HCT116 (cell line): ENCODE results near the gene SEH1L. TPM values are rescaled to one million over a fixed set of nuclear protein-coding genes. Genes with fewer than 3 reads are reported as not detected.

Experiments
- ATAC-seq: fragments of 200-7000 bp; cut with Tn5 transposase; 2 replicates; pipeline ENCODE4 v1.9.1; 2020; ENCODE audit warnings: mild to moderate bottlenecking, moderate library complexity
- BruUV-seq: library from RNA; stranded (reverse); fragments of 400-500 nt; replicated peaks from 2 replicates; lab custom pipeline; 2021; lab: Mats Ljungman, UMichigan
- CTCF ChIA-PET: fragments of 300-600 bp; sonication (Branson Sonifier 250); formaldehyde crosslinking; loops from one replicate; lab custom pipeline; 2021; ENCODE audit warnings: antibody characterized with exemption; lab: Charles Lee
- POLR2A ChIA-PET: fragments of 300-600, 350-600 bp; sonication (Branson Sonifier 250); formaldehyde crosslinking; loops from one replicate; lab custom pipeline; 2021; ENCODE audit warnings: antibody characterized with exemption; lab: Charles Lee
- RAD21 ChIA-PET, 2 experiments: fragments of 300-600 bp; sonication (Branson Sonifier 250); formaldehyde crosslinking; loops; one replicate each; lab custom pipeline; 2023; ENCODE audit warnings: low total read pairs in 2 of 2; ENCODE audit not compliant: uncharacterized antibody in 2 of 2, unreplicated experiment in 2 of 2, low non-redundant PET in 1 of 2; lab: Charles Lee
- DNase-seq: peaks from one replicate; pipeline ENCODE4 v3.0.0-alpha.2; 2010; ENCODE audit warnings: low read depth, low spot score
- H2AFZ ChIP-seq: fragments of 200-600 bp; shearing (Covaris generic), sonication (generic); 2 replicates; pipeline ENCODE4 v1.6.1; 2017; ENCODE audit warnings: low read depth, mixed run types, mixed read lengths, antibody characterized with exemption, low read length; ENCODE audit not compliant: poor library complexity, severe bottlenecking
- H3K27ac ChIP-seq: 2 replicates; pipeline ENCODE4 v1.5.1; 2012; ENCODE audit warnings: low read depth, low read length
- H3K27me3 ChIP-seq: fragments of 200-600 bp; sonication (generic); 2 replicates; pipeline ENCODE4 v1.6.1; 2016; ENCODE audit warnings: mixed run types, low read length, mixed read lengths; ENCODE audit not compliant: insufficient read depth
- H3K36me3 ChIP-seq, 2 experiments: fragments of 200-500 bp in 1 of 2; fragments of 200-600 bp in 1 of 2; sonication (Bioruptor generic) in 1 of 2; sonication (generic) in 1 of 2; 2 replicates each; pipeline versions ENCODE4 v1.5.1 to v1.6.1; 2014 to 2016; ENCODE audit warnings: low read length in 2 of 2, inconsistent platforms in 1 of 2, mixed read lengths in 1 of 2, mixed run types in 1 of 2; ENCODE audit not compliant: insufficient read depth in 2 of 2, control insufficient read depth in 1 of 2
- H3K4me1 ChIP-seq, 2 experiments: fragments of 200-600 bp in 1 of 2; sonication (generic) in 1 of 2; 2 replicates each; pipeline versions ENCODE4 v1.5.1 to v1.6.1; 2012 to 2017; ENCODE audit warnings: low read length in 2 of 2, inconsistent platforms in 1 of 2, mild to moderate bottlenecking in 1 of 2, mixed read lengths in 1 of 2, mixed run types in 1 of 2, moderate library complexity in 1 of 2; ENCODE audit not compliant: insufficient read depth in 2 of 2, control insufficient read depth in 1 of 2
- H3K4me2 ChIP-seq: fragments of 200-600 bp; sonication (generic); 2 replicates; pipeline ENCODE4 v1.6.1; 2017; ENCODE audit warnings: mixed run types, low read length, mixed read lengths
- H3K4me3 ChIP-seq, 2 experiments: fragments of 200-600 bp in 1 of 2; sonication (generic) in 1 of 2; replicated peaks in 1 of 2; 2 replicates each; pipeline ENCODE4 v1.5.1; 2011 to 2016; ENCODE audit warnings: low read length in 2 of 2, control low read depth in 1 of 2, low read depth in 1 of 2, mild to moderate bottlenecking in 1 of 2, mixed read lengths in 1 of 2, mixed run types in 1 of 2
- H3K79me2 ChIP-seq: fragments of 200-600 bp; sonication (generic); 2 replicates; pipeline ENCODE4 v1.6.1; 2017; ENCODE audit warnings: mild to moderate bottlenecking, mixed run types, low read length, moderate library complexity, mixed read lengths; ENCODE audit not compliant: insufficient read depth
- H3K9ac ChIP-seq: fragments of 200-600 bp; sonication (generic); 2 replicates; pipeline ENCODE4 v1.6.1; 2016; ENCODE audit warnings: low read length, mixed read lengths
- H3K9me2 ChIP-seq: fragments of 200-600 bp; sonication (generic), shearing (Covaris generic); 2 replicates; pipeline ENCODE4 v1.6.1; 2017; ENCODE audit warnings: mixed run types, mild to moderate bottlenecking, moderate library complexity; ENCODE audit not compliant: insufficient read depth
- H3K9me3 ChIP-seq, 2 experiments: fragments of 200-500 bp in 1 of 2; fragments of 200-600 bp in 1 of 2; sonication (Bioruptor generic) in 1 of 2; sonication (generic) in 1 of 2; 2 replicates each; pipeline ENCODE4 v1.6.1; 2014 to 2017; ENCODE audit warnings: low read length in 2 of 2, mixed read lengths in 2 of 2, inconsistent platforms in 1 of 2, low read depth in 1 of 2, mild to moderate bottlenecking in 1 of 2, mixed run types in 1 of 2, moderate library complexity in 1 of 2; ENCODE audit not compliant: control insufficient read depth in 1 of 2, insufficient read depth in 1 of 2
- H4K20me1 ChIP-seq: fragments of 200-600 bp; sonication (generic), shearing (Covaris generic); 2 replicates; pipeline ENCODE4 v1.6.1; 2017; ENCODE audit warnings: mixed run types, mild to moderate bottlenecking, moderate library complexity; ENCODE audit not compliant: insufficient read depth
- CBX3 ChIP-seq: IDR thresholded peaks from 2 replicates; pipeline ENCODE4 v1.6.1; 2012; ENCODE audit warnings: low read depth
- EGR1 ChIP-seq: IDR thresholded peaks from 2 replicates; pipeline ENCODE4 v1.6.1; 2012; ENCODE audit warnings: low read depth
- EZH2phosphoT487 ChIP-seq: fragments of 200-600 bp; IDR thresholded peaks from 2 replicates; pipeline ENCODE4 v1.6.1; 2018; ENCODE audit warnings: antibody characterized with exemption, borderline replicate concordance
- JUND ChIP-seq: IDR thresholded peaks from 2 replicates; pipeline ENCODE4 v1.6.1; 2012
- POLR2A ChIP-seq: IDR thresholded peaks from 2 replicates; pipeline ENCODE4 v1.7.0; 2011; ENCODE audit warnings: borderline replicate concordance; ENCODE audit not compliant: insufficient read depth, insufficient read length; ENCODE audit errors: extremely low read depth
- POLR2AphosphoS5 ChIP-seq: IDR thresholded peaks from 2 replicates; pipeline ENCODE4 v1.6.1; 2011; ENCODE audit warnings: mild to moderate bottlenecking, low read depth, low read length, moderate library complexity
- RAD21 ChIP-seq: IDR thresholded peaks from 2 replicates; pipeline ENCODE4 v1.6.1; 2012; ENCODE audit warnings: low read depth, mild to moderate bottlenecking
- SIN3A ChIP-seq: IDR thresholded peaks from 2 replicates; pipeline ENCODE4 v1.6.1; 2012; ENCODE audit warnings: low read depth
- SP1 ChIP-seq: IDR thresholded peaks from 2 replicates; pipeline ENCODE4 v1.6.1; 2012; ENCODE audit warnings: low read depth
- SRF ChIP-seq: IDR thresholded peaks from 2 replicates; pipeline ENCODE4 v1.6.1; 2012; ENCODE audit warnings: low read depth
- TCF7L2 ChIP-seq: IDR thresholded peaks from 2 replicates; pipeline ENCODE4 v1.7.0; 2011; ENCODE audit warnings: borderline replicate concordance, inconsistent platforms; ENCODE audit not compliant: insufficient read depth, insufficient read length; ENCODE audit errors: extremely low read depth
- YY1 ChIP-seq: IDR thresholded peaks from 2 replicates; pipeline ENCODE4 v1.6.1; 2011; ENCODE audit warnings: low read length, low read depth, moderate library complexity, mild to moderate bottlenecking; ENCODE audit not compliant: insufficient replicate concordance; ENCODE audit errors: extremely low read depth
- ZBTB33 ChIP-seq: IDR thresholded peaks from 2 replicates; pipeline ENCODE4 v1.6.1; 2011; ENCODE audit warnings: mild to moderate bottlenecking, low read length, moderate library complexity; ENCODE audit not compliant: insufficient replicate concordance; ENCODE audit errors: extremely low read depth
- ZFX ChIP-seq: fragments of 450-650 bp; IDR thresholded peaks from 2 replicates; pipeline ENCODE4 v1.6.1; 2017
- ZNF274 ChIP-seq: fragments of 200-500 bp; sonication (Bioruptor generic); IDR thresholded peaks from 2 replicates; pipeline ENCODE4 v1.6.1; 2014; ENCODE audit warnings: mild to moderate bottlenecking, low read depth, low read length, inconsistent platforms
- intact Hi-C: fragments of 100-400 bp; cut with micrococcal nuclease; formaldehyde crosslinking; loops from 2 replicates; pipeline ENCODE4 v1.10.0; 2022
- total RNA-seq: library from RNA; stranded (reverse); gene quantifications from one replicate; pipeline ENCODE4 v1.2.1, GENCODE V29; 2021; ENCODE audit not compliant: unreplicated experiment
- TF ChIP-seq, protein P1 (sequence below): IDR thresholded peaks from 2 replicates; pipeline ENCODE4 v1.6.1; 2012
- TF ChIP-seq, protein P2 (sequence below), 3 experiments: fragments of 200-600 bp in 1 of 3; sonication (generic) in 1 of 3; IDR thresholded peaks in 2 of 3; conservative IDR thresholded peaks in 1 of 3; 2 replicates each; pipeline ENCODE4 v1.5.1; 2012 to 2017; ENCODE audit warnings: low read depth in 2 of 3, low read length in 2 of 3, antibody characterized with exemption in 1 of 3, borderline replicate concordance in 1 of 3, control low read depth in 1 of 3, mild to moderate bottlenecking in 1 of 3, mixed read lengths in 1 of 3, mixed run types in 1 of 3, moderate library complexity in 1 of 3; ENCODE audit not compliant: insufficient read depth in 1 of 3

The SEH1L gene
- total RNA-seq, 1 experiment from 2014 or later = 83.7 TPM

- ATAC-seq = no peak
Observed at GRCh38 chr18:12960853-12961397, 13.1 kb downstream of the SEH1L start.

DNA sequence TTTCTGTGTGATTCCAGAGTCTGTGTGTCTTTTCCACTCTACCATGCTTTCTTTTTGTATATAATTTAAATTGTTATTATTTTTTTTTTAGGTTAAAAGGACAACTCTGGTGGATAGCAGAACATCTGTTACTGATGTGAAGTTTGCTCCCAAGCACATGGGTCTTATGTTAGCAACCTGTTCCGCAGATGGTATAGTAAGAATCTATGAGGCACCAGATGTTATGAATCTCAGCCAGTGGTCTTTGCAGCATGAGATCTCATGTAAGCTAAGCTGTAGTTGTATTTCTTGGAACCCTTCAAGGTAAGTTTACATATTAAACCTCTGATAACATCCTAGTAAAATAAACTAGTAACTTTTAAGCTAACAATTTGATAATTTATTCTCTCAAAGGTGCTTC lies 15.3 kb downstream of the SEH1L start:
- Histone ChIP-seq H3K27ac (no peak overlapping the region), H3K4me3 (no peak overlapping the region), H4K20me1 (0 out of 2 replicates have a peak, but pooled peaks cover 10% of the 10 kb centered on the region), H3K79me2 (peaks cover 68% of the 10 kb centered on the region), H3K27me3 (no peaks in the 10 kb centered on the region), H3K36me3 (peaks cover 23 to 41% of the 10 kb centered on the region in 2 experiments), H3K9ac (no peak overlapping the region), H2AFZ (no peak overlapping the region), H3K9me3 (no peaks in the 10 kb centered on the region), H3K4me1 (no peaks in the 10 kb centered on the region), H3K4me2 (no peak overlapping the region), H3K9me2 (no peaks in the 10 kb centered on the region)
- ChIA-PET POLR2A (no interaction called here), CTCF (no interaction called here), RAD21 (no interaction called here)
- ATAC-seq = no peak
- BruUV-seq = no TSS peak
- intact Hi-C loops = no loop called here
- no peak for DNase-seq
- TF ChIP-seq SRF (no peak), ZFX (no peak), YY1 (no peak), ZBTB33 (no peak), ZNF274 (no peak), CBX3 (no peak), JUND (no peak), TCF7L2 (no peak), EGR1 (no peak), POLR2AphosphoS5 (no peak), SIN3A (no peak), POLR2A (no peak), SP1 (no peak), EZH2phosphoT487 (no peak)
- TF ChIP-seq, protein P1, sequence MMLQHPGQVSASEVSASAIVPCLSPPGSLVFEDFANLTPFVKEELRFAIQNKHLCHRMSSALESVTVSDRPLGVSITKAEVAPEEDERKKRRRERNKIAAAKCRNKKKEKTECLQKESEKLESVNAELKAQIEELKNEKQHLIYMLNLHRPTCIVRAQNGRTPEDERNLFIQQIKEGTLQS = no peak
- TF ChIP-seq, protein P2, sequence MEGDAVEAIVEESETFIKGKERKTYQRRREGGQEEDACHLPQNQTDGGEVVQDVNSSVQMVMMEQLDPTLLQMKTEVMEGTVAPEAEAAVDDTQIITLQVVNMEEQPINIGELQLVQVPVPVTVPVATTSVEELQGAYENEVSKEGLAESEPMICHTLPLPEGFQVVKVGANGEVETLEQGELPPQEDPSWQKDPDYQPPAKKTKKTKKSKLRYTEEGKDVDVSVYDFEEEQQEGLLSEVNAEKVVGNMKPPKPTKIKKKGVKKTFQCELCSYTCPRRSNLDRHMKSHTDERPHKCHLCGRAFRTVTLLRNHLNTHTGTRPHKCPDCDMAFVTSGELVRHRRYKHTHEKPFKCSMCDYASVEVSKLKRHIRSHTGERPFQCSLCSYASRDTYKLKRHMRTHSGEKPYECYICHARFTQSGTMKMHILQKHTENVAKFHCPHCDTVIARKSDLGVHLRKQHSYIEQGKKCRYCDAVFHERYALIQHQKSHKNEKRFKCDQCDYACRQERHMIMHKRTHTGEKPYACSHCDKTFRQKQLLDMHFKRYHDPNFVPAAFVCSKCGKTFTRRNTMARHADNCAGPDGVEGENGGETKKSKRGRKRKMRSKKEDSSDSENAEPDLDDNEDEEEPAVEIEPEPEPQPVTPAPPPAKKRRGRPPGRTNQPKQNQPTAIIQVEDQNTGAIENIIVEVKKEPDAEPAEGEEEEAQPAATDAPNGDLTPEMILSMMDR (IDR thresholded peaks at IDR 0.05 in 2 of 3, conservative IDR thresholded peaks at IDR 0.05 in 1 of 3; ENCODE audit: borderline replicate concordance in 1 of 3, insufficient read depth in 1 of 3, low read depth in 2 of 3, low read length in 2 of 3) = no peak

More at GRCh38 chr18:12960853-12961397, 13.1 kb downstream of the SEH1L start:
- DNase-seq = no peak
- H3K4me1 ChIP-seq = no peaks in the 10 kb centered on the region
- peaks cover 72% of the 10 kb centered on the region for H3K79me2 ChIP-seq
- CTCF ChIA-PET = no interaction called here
- POLR2A ChIA-PET = no interaction called here
- no peaks in the 10 kb centered on the region for H3K9me3 ChIP-seq
- no peak overlapping the region for H3K4me3 ChIP-seq
- no TSS peak for BruUV-seq
- H3K9me2 ChIP-seq = no peaks in the 10 kb centered on the region
- TF ChIP-seq ZFX (no peak), YY1 (no peak), RAD21 (no peak), EZH2phosphoT487 (no peak)
- TF ChIP-seq, all 23 proteins: peak for 0
- Histone ChIP-seq H4K20me1 (0 out of 2 replicates have a peak, but pooled peaks cover 10% of the 10 kb centered on the region), H3K27me3 (no peaks in the 10 kb centered on the region), H3K36me3 (peaks cover 20 to 32% of the 10 kb centered on the region in 2 experiments), H3K27ac (no peak overlapping the region), H3K9ac (no peak overlapping the region), H2AFZ (no peak overlapping the region), H3K4me2 (no peak overlapping the region)
- RAD21 ChIA-PET = no interaction called here
- intact Hi-C loops = no loop called here
